AG04449 (cell line): ENCODE results near the gene MSI2.

ENCODE experiments used
- CTCF ChIA-PET: fragments of 350-600 bp; formaldehyde crosslinking; extraction: SDS; loops from one replicate; lab custom pipeline; 2021; ENCODE audit warnings: antibody characterized with exemption; lab: Yijun Ruan, JAX
- POLR2A ChIA-PET: fragments of 400-600, 350-600 bp; formaldehyde crosslinking; extraction: SDS; loops from one replicate; lab custom pipeline; 2020; ENCODE audit warnings: antibody characterized with exemption, inconsistent platforms; lab: Yijun Ruan, JAX
- DNase-seq: peaks from one replicate; pipeline ENCODE4 v3.0.0-alpha.2; 2010; ENCODE audit warnings: low read depth, low spot score
- H3K4me3 ChIP-seq: 2 replicates; pipeline ENCODE4 v1.5.1; 2011; ENCODE audit warnings: low read depth, mild to moderate bottlenecking, control low read depth, low read length
- CTCF ChIP-seq: IDR thresholded peaks from one replicate; pipeline ENCODE4 v1.5.1; 2011; ENCODE audit warnings: mild to moderate bottlenecking, moderate library complexity, low read length, control low read depth, inconsistent platforms; ENCODE audit not compliant: insufficient read depth; ENCODE audit errors: missing control alignments

MSI2 gene

GRCh38 chr17:57554826-57555635 is 298.7 kb downstream of the MSI2 start:
- ChIA-PET POLR2A (no interaction called here), CTCF (interaction anchor here (1.2 to 3.3 kb wide), 4 partner anchors 12 to 312 kb away, joined by 3 to 12 read pairs (median 10); no protein-coding TSS in a partner anchor)
- no peak for DNase-seq
- TF ChIP-seq CTCF = no peak
- H3K4me3 ChIP-seq = no peak overlapping the region

- CTCF ChIA-PET = interaction anchor here (0.7 to 2.4 kb wide), 4 partner anchors 11 to 312 kb away, joined by 3 to 10 read pairs (median 3); no protein-coding TSS in a partner anchor
- no peak for DNase-seq
- no peak overlapping the region for H3K4me3 ChIP-seq
- TF ChIP-seq CTCF = no peak
- POLR2A ChIA-PET = no interaction called here
These were observed 299.4 kb downstream of the MSI2 start for GRCh38 chr17:57555636-57556175.

GRCh38 chr17:57556320-57556719 is 300.0 kb downstream of the MSI2 start:
- TF ChIP-seq CTCF = no peak
- CTCF ChIA-PET = interaction anchor here (0.7 to 2.4 kb wide), 3 partner anchors 11 to 313 kb away, joined by 3 to 10 read pairs (median 3); no protein-coding TSS in a partner anchor
- DNase-seq = no peak
- POLR2A ChIA-PET = no interaction called here
- H3K4me3 ChIP-seq = no peak overlapping the region

- ChIA-PET CTCF (interaction anchor here (1.5 to 2.4 kb wide), 2 partner anchors 41 to 313 kb away, joined by 4 to 10 read pairs; no protein-coding TSS in a partner anchor), POLR2A (no interaction called here)
- no peak for DNase-seq
- TF ChIP-seq CTCF = no peak
- no peak overlapping the region for H3K4me3 ChIP-seq
These were observed 300.7 kb downstream of the MSI2 start for GRCh38 chr17:57556977-57557376.

GRCh38 chr17:57557416-57557815 is 301.1 kb downstream of the MSI2 start:
- no peak for TF ChIP-seq CTCF
- no peak overlapping the region for H3K4me3 ChIP-seq
- ChIA-PET POLR2A (interaction anchor here (0.7 kb wide), 1 partner anchor 13 kb away, joined by 3 read pairs; no protein-coding TSS in a partner anchor), CTCF (interaction anchor here (1.1 to 2.4 kb wide), 4 partner anchors 8 to 314 kb away, joined by 3 to 10 read pairs (median 4); no protein-coding TSS in a partner anchor)
- no peak for DNase-seq
